Measurements from ENCODE around the gene PDE3B.

GRCh38 chr11:14902650-14903350 is 259.2 kb downstream of the PDE3B start:
- TF ChIP-seq CTCF (IDR thresholded peaks at IDR 0.05) (no peak), POLR2A (IDR thresholded peaks at IDR 0.05) (no peak)

Measured in testis (tissue), 2 donors.